ENCODE data around the gene ROR1. TPM values are rescaled to one million over a fixed set of nuclear protein-coding genes. Genes with fewer than 3 reads are reported as not detected.

ROR1 gene
- total and polyA plus RNA-seq, 10 of the 15 experiments (the other 5 are each of a cell fraction or from before 2014, with no cell fraction given), result 0.02 to 0.08 (median 0.05) TPM; not detected in 6

DNA sequence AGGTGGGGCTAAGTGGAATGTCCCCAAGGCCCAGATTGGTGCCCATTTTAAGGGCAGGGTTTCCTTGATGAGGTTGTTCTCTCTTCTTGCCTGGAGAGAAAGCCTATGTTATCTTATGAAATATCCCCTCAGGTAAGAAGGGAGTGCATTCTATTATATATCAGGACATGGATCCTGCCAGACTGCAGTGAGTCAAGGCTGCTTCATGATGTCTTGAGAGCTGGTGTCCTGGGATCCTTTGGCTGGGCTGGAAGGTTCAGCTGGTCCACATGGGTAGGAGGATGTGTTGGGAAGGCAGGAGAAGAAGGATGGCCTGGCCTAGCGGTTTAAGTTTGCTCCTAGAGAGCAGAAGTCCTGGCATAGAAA lies 207.6 kb downstream of the ROR1 start (continued):
- TF ChIP-seq, protein P1, sequence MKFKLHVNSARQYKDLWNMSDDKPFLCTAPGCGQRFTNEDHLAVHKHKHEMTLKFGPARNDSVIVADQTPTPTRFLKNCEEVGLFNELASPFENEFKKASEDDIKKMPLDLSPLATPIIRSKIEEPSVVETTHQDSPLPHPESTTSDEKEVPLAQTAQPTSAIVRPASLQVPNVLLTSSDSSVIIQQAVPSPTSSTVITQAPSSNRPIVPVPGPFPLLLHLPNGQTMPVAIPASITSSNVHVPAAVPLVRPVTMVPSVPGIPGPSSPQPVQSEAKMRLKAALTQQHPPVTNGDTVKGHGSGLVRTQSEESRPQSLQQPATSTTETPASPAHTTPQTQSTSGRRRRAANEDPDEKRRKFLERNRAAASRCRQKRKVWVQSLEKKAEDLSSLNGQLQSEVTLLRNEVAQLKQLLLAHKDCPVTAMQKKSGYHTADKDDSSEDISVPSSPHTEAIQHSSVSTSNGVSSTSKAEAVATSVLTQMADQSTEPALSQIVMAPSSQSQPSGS (IDR thresholded peaks at IDR 0.05; ENCODE audit: low read length), result no peak
- TF ChIP-seq ETV6 (conservative IDR thresholded peaks at IDR 0.05 in 1 of 2, IDR thresholded peaks at IDR 0.05 in 1 of 2; ENCODE audit: borderline replicate concordance in 1 of 2, low read depth in 1 of 2) (no peak), IKZF1 (conservative IDR thresholded peaks at IDR 0.05) (no peak), SRF (IDR thresholded peaks at IDR 0.05; ENCODE audit: low read depth in 2 of 2, low read length in 2 of 2) (no peak)
- TF ChIP-seq, protein P2, sequence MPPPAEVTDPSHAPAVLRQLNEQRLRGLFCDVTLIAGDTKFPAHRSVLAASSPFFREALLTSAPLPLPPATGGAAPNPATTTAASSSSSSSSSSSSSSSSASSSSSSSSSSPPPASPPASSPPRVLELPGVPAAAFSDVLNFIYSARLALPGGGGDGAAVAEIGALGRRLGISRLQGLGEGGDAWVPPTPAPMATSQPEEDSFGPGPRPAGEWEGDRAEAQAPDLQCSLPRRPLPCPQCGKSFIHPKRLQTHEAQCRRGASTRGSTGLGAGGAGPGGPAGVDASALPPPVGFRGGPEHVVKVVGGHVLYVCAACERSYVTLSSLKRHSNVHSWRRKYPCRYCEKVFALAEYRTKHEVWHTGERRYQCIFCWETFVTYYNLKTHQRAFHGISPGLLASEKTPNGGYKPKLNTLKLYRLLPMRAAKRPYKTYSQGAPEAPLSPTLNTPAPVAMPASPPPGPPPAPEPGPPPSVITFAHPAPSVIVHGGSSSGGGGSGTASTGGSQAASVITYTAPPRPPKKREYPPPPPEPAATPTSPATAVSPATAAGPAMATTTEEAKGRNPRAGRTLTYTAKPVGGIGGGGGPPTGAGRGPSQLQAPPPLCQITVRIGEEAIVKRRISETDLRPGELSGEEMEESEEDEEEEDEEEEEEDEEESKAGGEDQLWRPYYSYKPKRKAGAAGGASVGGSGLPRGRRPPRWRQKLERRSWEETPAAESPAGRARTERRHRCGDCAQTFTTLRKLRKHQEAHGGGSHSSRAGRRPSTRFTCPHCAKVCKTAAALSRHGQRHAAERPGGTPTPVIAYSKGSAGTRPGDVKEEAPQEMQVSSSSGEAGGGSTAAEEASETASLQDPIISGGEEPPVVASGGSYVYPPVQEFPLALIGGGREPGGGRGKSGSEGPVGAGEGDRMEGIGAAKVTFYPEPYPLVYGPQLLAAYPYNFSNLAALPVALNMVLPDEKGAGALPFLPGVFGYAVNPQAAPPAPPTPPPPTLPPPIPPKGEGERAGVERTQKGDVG (CRISPR knock-in tag; IDR thresholded peaks at IDR 0.05), result no peak
- TF ChIP-seq, protein P3, sequence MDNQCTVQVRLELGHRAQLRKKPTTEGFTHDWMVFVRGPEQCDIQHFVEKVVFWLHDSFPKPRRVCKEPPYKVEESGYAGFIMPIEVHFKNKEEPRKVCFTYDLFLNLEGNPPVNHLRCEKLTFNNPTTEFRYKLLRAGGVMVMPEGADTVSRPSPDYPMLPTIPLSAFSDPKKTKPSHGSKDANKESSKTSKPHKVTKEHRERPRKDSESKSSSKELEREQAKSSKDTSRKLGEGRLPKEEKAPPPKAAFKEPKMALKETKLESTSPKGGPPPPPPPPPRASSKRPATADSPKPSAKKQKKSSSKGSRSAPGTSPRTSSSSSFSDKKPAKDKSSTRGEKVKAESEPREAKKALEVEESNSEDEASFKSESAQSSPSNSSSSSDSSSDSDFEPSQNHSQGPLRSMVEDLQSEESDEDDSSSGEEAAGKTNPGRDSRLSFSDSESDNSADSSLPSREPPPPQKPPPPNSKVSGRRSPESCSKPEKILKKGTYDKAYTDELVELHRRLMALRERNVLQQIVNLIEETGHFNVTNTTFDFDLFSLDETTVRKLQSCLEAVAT (IDR thresholded peaks at IDR 0.05), result no peak
